ENCODE data around the gene UBASH3A.

Gene UBASH3A

DNA sequence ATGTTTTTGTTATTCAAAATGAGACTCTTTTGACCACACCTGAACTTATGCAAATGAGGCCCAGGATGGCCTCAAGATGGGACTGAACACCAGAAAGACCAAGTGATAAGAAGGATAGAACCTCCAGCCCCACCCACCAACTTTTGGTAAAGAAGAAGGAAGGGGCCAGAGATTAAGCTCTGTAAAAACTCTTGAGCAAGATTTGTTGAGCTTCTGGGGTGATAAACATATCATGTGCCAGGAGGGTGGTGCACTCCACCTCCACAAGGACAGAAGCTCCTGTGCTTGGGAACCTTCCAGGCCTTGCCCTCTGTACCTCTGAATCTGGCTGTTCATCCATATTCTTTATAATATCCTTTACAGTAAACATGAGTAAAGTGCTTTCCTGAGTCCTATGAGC lies 87.0 kb downstream of the UBASH3A start:
- DNase-seq (ENCODE audit: low spot score): no peak

DNA sequence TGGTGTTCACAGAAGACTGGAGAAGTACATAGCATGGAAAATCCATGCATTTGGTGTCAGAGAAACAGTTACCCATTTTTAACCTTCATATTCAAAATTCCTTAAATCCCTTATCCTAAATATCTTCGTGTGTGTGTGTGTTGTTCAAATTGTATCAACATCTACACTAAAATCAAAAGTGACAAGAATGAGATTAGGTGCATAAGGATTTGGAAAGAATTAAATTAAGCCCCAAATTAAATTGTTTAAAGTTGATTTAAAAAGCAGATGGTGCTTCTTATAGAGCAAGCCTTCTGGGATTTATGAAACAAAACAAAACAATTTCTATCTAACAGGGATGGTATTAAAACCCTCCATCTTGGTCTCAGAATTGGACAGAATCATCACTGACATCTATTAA lies 87.6 kb downstream of the UBASH3A start:
- no peak for DNase-seq (ENCODE audit: low spot score)

DNA sequence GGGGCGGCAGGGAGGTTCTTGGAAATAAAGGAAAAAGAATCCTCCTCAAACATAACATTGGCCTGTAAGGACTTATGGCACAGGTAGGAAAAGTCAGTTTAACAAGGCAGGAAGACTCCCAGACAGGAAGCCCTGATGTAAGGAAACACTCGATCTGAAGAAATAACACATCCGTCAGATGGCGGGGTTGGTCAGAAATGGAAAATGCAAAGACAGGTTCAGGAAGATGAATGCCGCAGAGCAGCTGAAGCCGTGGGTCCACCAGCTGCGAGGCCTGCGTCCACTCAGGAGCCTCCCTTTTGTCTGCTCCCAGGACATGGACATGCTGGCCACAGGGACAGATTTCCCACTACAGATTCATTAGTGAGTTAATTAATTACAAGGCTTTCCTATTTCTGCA lies 88.5 kb downstream of the UBASH3A start:
- no peak for DNase-seq (ENCODE audit: low spot score)

DNA sequence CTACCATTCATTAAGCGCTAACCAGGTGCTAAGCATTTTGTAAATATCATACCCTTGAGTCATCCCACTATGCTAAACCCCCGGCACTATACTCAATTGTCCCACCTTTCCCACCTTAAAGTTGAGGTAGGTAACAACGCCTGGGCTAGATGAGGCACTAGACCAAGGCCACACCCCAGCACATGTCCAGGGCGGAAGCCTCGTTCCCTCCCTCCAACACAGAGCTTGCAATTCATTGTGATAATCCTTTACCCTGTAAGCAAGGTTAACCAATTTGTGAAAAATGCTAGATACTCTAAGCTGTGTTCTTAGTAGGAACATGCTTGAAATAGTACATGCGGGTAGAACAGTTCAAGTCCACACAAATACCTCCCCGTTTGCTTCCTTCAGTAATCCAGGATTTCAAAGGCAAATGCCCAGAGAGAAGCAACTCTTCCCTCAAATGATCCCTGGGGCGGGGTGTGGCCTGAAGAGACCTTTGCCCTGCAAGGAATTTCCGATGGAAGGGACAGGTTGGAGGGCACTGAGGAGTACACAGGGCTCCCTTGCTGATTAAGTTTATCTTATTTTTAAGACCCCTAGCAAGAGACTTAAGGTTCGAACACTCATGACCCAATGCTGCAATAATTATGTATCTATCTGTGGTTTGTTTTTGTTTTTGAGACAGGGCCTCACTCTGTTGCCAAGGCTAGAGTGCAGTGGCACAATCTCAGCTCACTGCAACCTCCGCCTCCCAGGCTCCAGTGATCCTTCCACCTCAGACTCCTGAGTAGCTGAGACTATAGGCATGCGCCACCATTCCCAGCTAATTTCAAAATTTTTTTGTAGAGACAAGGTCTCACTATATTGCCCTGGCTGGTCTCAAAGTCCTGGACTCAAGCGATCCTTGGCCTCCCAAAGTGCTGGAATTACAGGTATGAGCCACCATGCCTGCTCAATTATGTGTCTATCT lies 89.7 kb downstream of the UBASH3A start:
- DNase-seq (ENCODE audit: low spot score): no peak

DNA sequence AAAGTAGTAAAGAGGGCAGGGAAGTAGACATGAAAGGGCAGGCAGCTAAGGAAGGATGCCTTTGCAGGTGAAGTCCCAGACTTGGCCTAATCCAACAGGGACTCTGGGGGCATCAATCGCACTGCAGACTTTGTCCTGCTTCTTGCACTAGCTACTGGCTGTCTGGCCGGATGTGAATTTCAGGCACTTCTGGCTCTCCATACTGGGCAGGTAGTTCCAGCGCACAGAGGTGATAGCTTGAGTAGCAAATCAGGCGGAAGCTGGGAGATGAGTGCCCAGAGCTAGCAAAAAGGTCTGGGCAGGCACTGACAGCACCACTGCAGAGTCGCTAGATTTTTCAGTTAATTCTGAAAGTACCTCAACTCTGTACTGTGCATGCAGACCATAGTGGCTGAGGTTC lies 91.3 kb downstream of the UBASH3A start:
- no peak for DNase-seq (ENCODE audit: low spot score)

DNA sequence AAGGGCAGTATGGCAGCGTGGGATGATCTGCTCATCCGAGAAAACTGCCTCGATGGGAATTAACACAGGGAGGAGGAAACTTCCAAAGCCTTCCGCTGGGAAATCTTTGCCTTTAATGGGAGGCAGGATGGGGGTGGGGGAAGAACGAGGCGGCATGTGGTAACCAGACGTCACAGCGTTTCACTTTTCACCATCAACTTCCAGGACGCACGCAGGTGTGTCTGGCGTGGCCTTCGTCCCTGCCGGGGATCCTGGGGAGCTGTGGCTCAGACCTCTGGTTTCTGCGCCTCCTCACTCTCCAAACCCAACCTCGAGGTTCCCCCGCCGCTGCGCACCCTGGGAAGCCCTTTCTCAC lies 92.0 kb downstream of the UBASH3A start:
- no peak for DNase-seq (ENCODE audit: low spot score)

DNA sequence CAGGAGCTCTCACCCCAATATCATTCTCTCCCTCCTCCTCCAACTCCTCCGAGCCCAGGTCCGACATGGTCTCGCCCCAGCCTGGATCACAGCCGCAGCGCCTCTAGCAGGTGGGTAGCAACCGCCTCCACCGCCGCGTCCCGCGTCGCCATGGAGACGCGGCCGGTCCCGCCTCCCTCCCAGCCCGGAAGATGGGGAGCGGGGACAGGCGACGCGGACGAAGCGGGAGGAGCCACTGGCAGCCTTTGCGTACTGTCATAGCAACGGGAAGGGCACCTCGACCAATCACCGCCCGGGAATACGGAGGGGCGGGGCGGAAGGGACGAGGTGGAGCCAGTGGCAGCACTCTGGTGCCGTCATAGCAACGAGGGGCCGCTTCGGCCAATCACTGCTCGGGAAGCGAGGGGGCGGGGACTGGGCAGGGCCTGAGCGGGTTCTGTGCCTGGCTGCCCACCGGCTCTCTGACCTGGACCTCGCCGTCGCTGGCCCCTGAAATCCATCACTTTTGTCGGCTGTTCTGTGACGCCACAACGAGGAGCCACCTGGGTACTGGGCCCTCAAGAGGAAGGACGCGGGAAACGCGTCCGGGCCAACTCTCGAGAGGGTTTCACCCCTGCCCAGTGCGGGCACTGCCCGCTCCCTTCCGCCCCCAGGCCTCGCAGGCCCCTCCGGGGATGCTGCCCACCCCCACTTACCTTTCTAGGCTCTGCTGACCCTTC lies 92.6 kb downstream of the UBASH3A start, which contains the start of gene RSPH1:
RSPH1 (minus strand) TSS at position 105 of the 719 bp plus-strand sequence; CDS start at position 67, 38 bp downstream.
- DNase-seq (ENCODE audit: low spot score): peak; percentile 99

DNA sequence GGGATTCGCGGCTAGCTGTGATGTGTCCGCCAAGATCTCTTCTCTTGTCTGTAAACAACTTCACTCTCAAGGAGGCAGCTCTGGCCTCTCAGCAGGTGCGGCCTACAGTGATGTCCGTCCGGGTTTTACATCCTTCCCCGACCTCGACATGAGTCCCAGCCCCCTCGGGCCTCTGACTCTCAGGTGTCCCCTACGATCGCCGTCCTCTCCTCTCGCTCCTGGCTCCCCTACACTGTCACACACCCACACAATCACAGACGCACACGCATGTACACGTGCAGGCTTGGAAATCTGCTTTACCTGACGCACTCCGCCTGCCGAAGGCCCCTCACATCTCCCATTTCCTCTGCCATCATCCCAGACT lies 93.1 kb downstream of the UBASH3A start:
- DNase-seq (ENCODE audit: low spot score): no peak
